HepG2 (cell line): Measurements from ENCODE around the gene C14orf119. TPM values are rescaled to one million over a fixed set of nuclear protein-coding genes. Genes with fewer than 3 reads are reported as not detected.

Source experiments
- BHLHE40 ChIP-seq: IDR thresholded peaks from 2 replicates; pipeline ENCODE4 v1.6.1; 2011; ENCODE audit warnings: low read length, improper control_type of control experiment
- BRD4 ChIP-seq: sonication (generic); formaldehyde crosslinking; IDR thresholded peaks from 2 replicates; pipeline ENCODE4 v1.4.0; 2020; ENCODE audit warnings: missing genetic modification reagents
- DNMT1 ChIP-seq: sonication (generic); formaldehyde crosslinking; IDR thresholded peaks from 2 replicates; pipeline ENCODE4 v1.5.1; 2020; ENCODE audit warnings: mild to moderate bottlenecking, missing genetic modification reagents
- KLF9 ChIP-seq: IDR thresholded peaks from 2 replicates; pipeline ENCODE4 v1.6.1; 2016; ENCODE audit warnings: low read depth
- MIER3 ChIP-seq: IDR thresholded peaks from 2 replicates; pipeline ENCODE4 v1.6.1; 2016; ENCODE audit warnings: missing compliant biosample characterization, borderline replicate concordance
- NFKBIZ ChIP-seq: IDR thresholded peaks from 2 replicates; pipeline ENCODE4 v1.6.1; 2018; ENCODE audit warnings: missing genetic modification reagents, missing compliant biosample characterization
- RBM22 ChIP-seq: fragments of 200-400 bp; formaldehyde crosslinking; optimal IDR thresholded peaks from 2 replicates; pipeline ENCODE3; 2017; ENCODE audit warnings: mild to moderate bottlenecking, low read length, moderate library complexity
- SAFB2 ChIP-seq: sonication (generic); formaldehyde crosslinking; IDR thresholded peaks from 2 replicates; pipeline ENCODE4 v1.5.1; 2020; ENCODE audit warnings: missing genetic modification reagents, low read depth, mild to moderate bottlenecking, borderline replicate concordance
- SALL2 ChIP-seq: sonication (generic); formaldehyde crosslinking; IDR thresholded peaks from 2 replicates; pipeline ENCODE4 v1.8.1; 2023; ENCODE audit warnings: mild to moderate bottlenecking, missing genetic modification reagents, inconsistent platforms
- ZNF124 ChIP-seq: sonication (generic); formaldehyde crosslinking; IDR thresholded peaks from 2 replicates; pipeline ENCODE4 v1.4.0; 2020; ENCODE audit warnings: missing genetic modification reagents
- ZNF20 ChIP-seq: sonication (generic); formaldehyde crosslinking; IDR thresholded peaks from 2 replicates; pipeline ENCODE4 v1.4.0; 2020; ENCODE audit warnings: mild to moderate bottlenecking, moderate library complexity, missing genetic modification reagents
- ZNF251 ChIP-seq: sonication (generic); formaldehyde crosslinking; IDR thresholded peaks from 2 replicates; pipeline ENCODE4 v1.9.0; 2021; ENCODE audit warnings: mild to moderate bottlenecking, missing genetic modification reagents
- ZNF256 ChIP-seq: sonication (generic); formaldehyde crosslinking; conservative IDR thresholded peaks from 2 replicates; pipeline ENCODE4 v1.4.0; 2020; ENCODE audit warnings: missing genetic modification reagents
- ZNF296 ChIP-seq: sonication (generic); formaldehyde crosslinking; conservative IDR thresholded peaks from 2 replicates; pipeline ENCODE4 v1.5.0; 2020; ENCODE audit warnings: mild to moderate bottlenecking, missing genetic modification reagents
- ZNF552 ChIP-seq: sonication (generic); formaldehyde crosslinking; IDR thresholded peaks from 2 replicates; pipeline ENCODE4 v1.9.0; 2022; ENCODE audit warnings: missing genetic modification reagents, mild to moderate bottlenecking, borderline replicate concordance
- ZNF775 ChIP-seq: sonication (generic); formaldehyde crosslinking; IDR thresholded peaks from 2 replicates; pipeline ENCODE4 v1.4.0; 2020; ENCODE audit warnings: missing genetic modification reagents, mild to moderate bottlenecking, moderate library complexity, borderline replicate concordance
- polyA plus RNA-seq, 8 experiments: library from polyadenylated mRNA; depleted of rRNA in 3 of 8; stranded (reverse) in 7 of 8; unstranded in 1 of 8; fragments of >200 nt; fragmentation: Illumina TruSeq in 4 of 8; extraction: Trizol in 4 of 8; gene quantifications; 2 replicates each; pipeline versions ENCODE4 v1.2.1 to v1.2.3, GENCODE V29; 2011 to 2016; ENCODE audit warnings: low read depth in 4 of 8, missing spikeins in 1 of 8, mixed read lengths in 1 of 8; ENCODE audit not compliant: insufficient read depth in 1 of 8
- total RNA-seq, 5 experiments: library from RNA; depleted of rRNA; stranded (reverse); fragments of >200 nt; fragmentation: Illumina TruSeq; extraction: Trizol; gene quantifications; 2 replicates each; pipeline ENCODE4 v1.2.3, GENCODE V29; 2016; ENCODE audit warnings: low read depth in 1 of 5
- TF ChIP-seq, protein P1 (sequence below): sonication (generic); formaldehyde crosslinking; IDR thresholded peaks from 2 replicates; pipeline ENCODE4 v1.5.0; 2020; ENCODE audit warnings: missing genetic modification reagents, mild to moderate bottlenecking, borderline replicate concordance
- TF ChIP-seq, protein P2 (sequence below): IDR thresholded peaks from 2 replicates; pipeline ENCODE4 v1.6.1; 2016; ENCODE audit warnings: missing compliant biosample characterization, missing genetic modification reagents, borderline replicate concordance
- TF ChIP-seq, protein P3 (sequence below): sonication (generic); formaldehyde crosslinking; IDR thresholded peaks from 2 replicates; pipeline ENCODE4 v1.4.0; 2020; ENCODE audit warnings: missing genetic modification reagents, borderline replicate concordance
- TF ChIP-seq, protein P4 (sequence below): sonication (generic); formaldehyde crosslinking; IDR thresholded peaks from 2 replicates; pipeline ENCODE4 v1.4.0; 2020; ENCODE audit warnings: low read depth, mild to moderate bottlenecking, missing genetic modification reagents

The C14orf119 gene
- total and polyA plus RNA-seq, 2 of the 13 experiments (the other 11 are each of a cell fraction or from before 2014, with no cell fraction given) = 117 to 206 TPM

DNA sequence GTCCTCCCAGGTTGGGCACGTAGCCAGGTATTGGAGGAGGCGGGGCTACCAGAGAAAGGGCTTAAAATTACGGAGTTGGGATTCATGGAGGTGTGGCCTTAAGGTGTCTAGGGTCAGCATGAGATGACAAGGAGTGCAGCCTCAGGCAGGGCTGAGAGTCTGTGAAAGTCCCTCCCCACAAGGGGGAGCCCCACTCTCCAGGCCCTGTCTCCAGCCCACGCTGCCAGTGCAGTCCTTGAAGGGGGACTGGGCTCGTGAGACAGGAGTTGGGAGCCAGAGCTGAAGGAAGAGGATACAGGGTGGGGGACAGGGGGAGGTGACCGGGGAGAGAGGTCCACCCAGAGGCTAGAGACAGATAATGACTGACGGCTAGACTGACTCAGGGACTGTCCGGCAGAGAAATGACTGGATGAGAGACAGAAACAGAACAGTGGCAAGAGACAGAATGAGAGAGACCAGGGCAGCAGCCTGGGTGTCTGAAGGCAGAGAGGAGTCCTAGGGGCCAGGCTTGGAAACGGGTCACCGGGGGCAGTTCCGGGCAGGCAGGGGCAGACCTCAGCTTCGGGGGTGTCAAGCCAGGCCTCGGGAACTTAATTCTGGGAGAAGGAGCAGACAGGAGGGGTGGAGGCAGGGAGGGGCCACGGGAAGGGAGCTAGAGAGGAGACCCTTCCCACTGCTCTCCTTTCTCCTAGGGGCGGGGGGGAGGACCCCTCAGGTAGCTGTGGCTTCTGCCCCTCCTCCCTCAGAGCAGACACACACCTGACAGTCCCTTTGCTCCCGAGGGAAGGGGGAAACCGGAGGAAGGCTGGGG, 39.0 kb upstream of the C14orf119 start (continued):
- TF ChIP-seq SALL2 (CRISPR knock-in tag) = peak; percentile 47; the same call in 1 of the 2 replicates
- 0 out of 2 replicates have a peak, but pooled peaks have one; percentile 25 for TF ChIP-seq ZNF552
- no peak for TF ChIP-seq ZNF775 (CRISPR knock-in tag)
- no peak for TF ChIP-seq BHLHE40
- TF ChIP-seq ZNF251 (CRISPR knock-in tag) = no peak
- TF ChIP-seq NFKBIZ = peak; percentile 30; the same call in 1 of the 2 replicates
- TF ChIP-seq DNMT1 (CRISPR knock-in tag) = no peak; the same call in 1 of the 2 replicates
- TF ChIP-seq BRD4 = no peak
- TF ChIP-seq, protein P1, sequence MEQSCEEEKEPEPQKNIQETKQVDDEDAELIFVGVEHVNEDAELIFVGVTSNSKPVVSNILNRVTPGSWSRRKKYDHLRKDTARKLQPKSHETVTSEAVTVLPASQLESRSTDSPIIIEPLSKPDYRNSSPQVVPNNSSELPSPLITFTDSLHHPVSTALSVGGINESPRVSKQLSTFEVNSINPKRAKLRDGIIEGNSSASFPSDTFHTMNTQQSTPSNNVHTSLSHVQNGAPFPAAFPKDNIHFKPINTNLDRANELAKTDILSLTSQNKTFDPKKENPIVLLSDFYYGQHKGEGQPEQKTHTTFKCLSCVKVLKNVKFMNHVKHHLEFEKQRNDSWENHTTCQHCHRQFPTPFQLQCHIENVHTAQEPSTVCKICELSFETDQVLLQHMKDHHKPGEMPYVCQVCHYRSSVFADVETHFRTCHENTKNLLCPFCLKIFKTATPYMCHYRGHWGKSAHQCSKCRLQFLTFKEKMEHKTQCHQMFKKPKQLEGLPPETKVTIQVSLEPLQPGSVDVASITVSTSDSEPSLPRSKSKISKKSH = no peak
- TF ChIP-seq, protein P2, sequence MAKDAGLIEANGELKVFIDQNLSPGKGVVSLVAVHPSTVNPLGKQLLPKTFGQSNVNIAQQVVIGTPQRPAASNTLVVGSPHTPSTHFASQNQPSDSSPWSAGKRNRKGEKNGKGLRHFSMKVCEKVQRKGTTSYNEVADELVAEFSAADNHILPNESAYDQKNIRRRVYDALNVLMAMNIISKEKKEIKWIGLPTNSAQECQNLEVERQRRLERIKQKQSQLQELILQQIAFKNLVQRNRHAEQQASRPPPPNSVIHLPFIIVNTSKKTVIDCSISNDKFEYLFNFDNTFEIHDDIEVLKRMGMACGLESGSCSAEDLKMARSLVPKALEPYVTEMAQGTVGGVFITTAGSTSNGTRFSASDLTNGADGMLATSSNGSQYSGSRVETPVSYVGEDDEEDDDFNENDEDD (CRISPR knock-in tag) = peak; percentile 67; the same call in 1 of the 2 replicates
- no peak for TF ChIP-seq ZNF124 (CRISPR knock-in tag)
- no peak for TF ChIP-seq SAFB2
- TF ChIP-seq KLF9 (CRISPR knock-in tag) = no peak
- no peak for TF ChIP-seq ZNF20
- TF ChIP-seq, protein P3, sequence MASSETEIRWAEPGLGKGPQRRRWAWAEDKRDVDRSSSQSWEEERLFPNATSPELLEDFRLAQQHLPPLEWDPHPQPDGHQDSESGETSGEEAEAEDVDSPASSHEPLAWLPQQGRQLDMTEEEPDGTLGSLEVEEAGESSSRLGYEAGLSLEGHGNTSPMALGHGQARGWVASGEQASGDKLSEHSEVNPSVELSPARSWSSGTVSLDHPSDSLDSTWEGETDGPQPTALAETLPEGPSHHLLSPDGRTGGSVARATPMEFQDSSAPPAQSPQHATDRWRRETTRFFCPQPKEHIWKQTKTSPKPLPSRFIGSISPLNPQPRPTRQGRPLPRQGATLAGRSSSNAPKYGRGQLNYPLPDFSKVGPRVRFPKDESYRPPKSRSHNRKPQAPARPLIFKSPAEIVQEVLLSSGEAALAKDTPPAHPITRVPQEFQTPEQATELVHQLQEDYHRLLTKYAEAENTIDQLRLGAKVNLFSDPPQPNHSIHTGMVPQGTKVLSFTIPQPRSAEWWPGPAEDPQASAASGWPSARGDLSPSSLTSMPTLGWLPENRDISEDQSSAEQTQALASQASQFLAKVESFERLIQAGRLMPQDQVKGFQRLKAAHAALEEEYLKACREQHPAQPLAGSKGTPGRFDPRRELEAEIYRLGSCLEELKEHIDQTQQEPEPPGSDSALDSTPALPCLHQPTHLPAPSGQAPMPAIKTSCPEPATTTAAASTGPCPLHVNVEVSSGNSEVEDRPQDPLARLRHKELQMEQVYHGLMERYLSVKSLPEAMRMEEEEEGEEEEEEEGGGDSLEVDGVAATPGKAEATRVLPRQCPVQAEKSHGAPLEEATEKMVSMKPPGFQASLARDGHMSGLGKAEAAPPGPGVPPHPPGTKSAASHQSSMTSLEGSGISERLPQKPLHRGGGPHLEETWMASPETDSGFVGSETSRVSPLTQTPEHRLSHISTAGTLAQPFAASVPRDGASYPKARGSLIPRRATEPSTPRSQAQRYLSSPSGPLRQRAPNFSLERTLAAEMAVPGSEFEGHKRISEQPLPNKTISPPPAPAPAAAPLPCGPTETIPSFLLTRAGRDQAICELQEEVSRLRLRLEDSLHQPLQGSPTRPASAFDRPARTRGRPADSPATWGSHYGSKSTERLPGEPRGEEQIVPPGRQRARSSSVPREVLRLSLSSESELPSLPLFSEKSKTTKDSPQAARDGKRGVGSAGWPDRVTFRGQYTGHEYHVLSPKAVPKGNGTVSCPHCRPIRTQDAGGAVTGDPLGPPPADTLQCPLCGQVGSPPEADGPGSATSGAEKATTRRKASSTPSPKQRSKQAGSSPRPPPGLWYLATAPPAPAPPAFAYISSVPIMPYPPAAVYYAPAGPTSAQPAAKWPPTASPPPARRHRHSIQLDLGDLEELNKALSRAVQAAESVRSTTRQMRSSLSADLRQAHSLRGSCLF (CRISPR knock-in tag) = no peak
- peak; percentile 67 for TF ChIP-seq RBM22
- peak; percentile 66 for TF ChIP-seq MIER3
- TF ChIP-seq ZNF256 = no peak
- TF ChIP-seq ZNF296 (CRISPR knock-in tag) = no peak
- TF ChIP-seq, protein P4, sequence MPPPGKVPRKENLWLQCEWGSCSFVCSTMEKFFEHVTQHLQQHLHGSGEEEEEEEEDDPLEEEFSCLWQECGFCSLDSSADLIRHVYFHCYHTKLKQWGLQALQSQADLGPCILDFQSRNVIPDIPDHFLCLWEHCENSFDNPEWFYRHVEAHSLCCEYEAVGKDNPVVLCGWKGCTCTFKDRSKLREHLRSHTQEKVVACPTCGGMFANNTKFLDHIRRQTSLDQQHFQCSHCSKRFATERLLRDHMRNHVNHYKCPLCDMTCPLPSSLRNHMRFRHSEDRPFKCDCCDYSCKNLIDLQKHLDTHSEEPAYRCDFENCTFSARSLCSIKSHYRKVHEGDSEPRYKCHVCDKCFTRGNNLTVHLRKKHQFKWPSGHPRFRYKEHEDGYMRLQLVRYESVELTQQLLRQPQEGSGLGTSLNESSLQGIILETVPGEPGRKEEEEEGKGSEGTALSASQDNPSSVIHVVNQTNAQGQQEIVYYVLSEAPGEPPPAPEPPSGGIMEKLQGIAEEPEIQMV (CRISPR knock-in tag) = 0 out of 2 replicates have a peak, but pooled peaks have one; percentile 17
